Measurements from ENCODE around the gene CFAP74.

- TF ChIP-seq CTCF (conservative IDR thresholded peaks at IDR 0.05; ENCODE audit: low read depth, low read length) = no peak
- TF ChIP-seq EZH2 (IDR thresholded peaks at IDR 0.05; ENCODE audit: borderline replicate concordance, low read depth, low read length, poor library complexity, severe bottlenecking) = no peak
Observed at GRCh38 chr1:1881727-1882126, 121.9 kb downstream of the CFAP74 start.
